HepG2 (cell line): ENCODE results near the gene SLC25A48. TPM values are rescaled to one million over a fixed set of nuclear protein-coding genes. Genes with fewer than 3 reads are reported as not detected.

Source experiments
- ATAC-seq: fragments of 200-7000 bp; cut with Tn5 transposase; 3 replicates; pipeline ENCODE4 v1.9.1; 2020; ENCODE audit warnings: mild to moderate bottlenecking, moderate library complexity
- BruUV-seq: library from RNA; stranded (reverse); fragments of 400-500 nt; replicated peaks from 2 replicates; lab custom pipeline; 2021; lab: Mats Ljungman, UMichigan
- CTCF ChIA-PET: fragments of 300-600 bp; formaldehyde crosslinking; extraction: SDS; loops from one replicate; lab custom pipeline; 2021; ENCODE audit warnings: low total read pairs, inconsistent platforms, low intra/inter-chr PET ratio; lab: Yijun Ruan, JAX
- POLR2A ChIA-PET: fragments of 350-600 bp; sonication (Branson Sonifier 250); formaldehyde crosslinking; loops from one replicate; lab custom pipeline; 2020; ENCODE audit warnings: antibody characterized with exemption, inconsistent platforms; lab: Yijun Ruan, JAX
- DNase-seq: peaks from one replicate; pipeline ENCODE4 v3.0.0-alpha.2; 2015; ENCODE audit warnings: low spot score
- FAIRE-seq: peaks from 3 replicates; lab custom pipeline; 2011; peaks lifted over from hg19 to GRCh38; lab: Jason Lieb, UNC
- H2AFZ ChIP-seq: one replicate; pipeline ENCODE4 v1.6.1; 2011; ENCODE audit warnings: low read length, inconsistent platforms
- H3K27ac ChIP-seq: fragments of 300-600 bp; 3 replicates; pipeline ENCODE4 v1.8.0; 2011; ENCODE audit warnings: mixed run types, mild to moderate bottlenecking, mixed read lengths, low read length, inconsistent platforms; ENCODE audit not compliant: insufficient read depth; ENCODE audit errors: extremely low read length
- H3K27me3 ChIP-seq, 2 experiments: fragments of 200-600 bp in 1 of 2; 2 replicates in 1 of 2; 3 replicates in 1 of 2; pipeline versions ENCODE4 v1.6.0 to v1.8.0; 2011; ENCODE audit warnings: low read length in 2 of 2, mild to moderate bottlenecking in 2 of 2, moderate library complexity in 2 of 2, inconsistent platforms in 1 of 2; ENCODE audit not compliant: insufficient read depth in 2 of 2, control insufficient read depth in 1 of 2
- H3K36me3 ChIP-seq, 2 experiments: fragments of 200-600 bp in 1 of 2; replicated peaks in 1 of 2; 2 replicates in 1 of 2; 3 replicates in 1 of 2; pipeline versions ENCODE4 v1.5.1 to v1.8.0; 2011; ENCODE audit warnings: low read length in 2 of 2, inconsistent platforms in 1 of 2; ENCODE audit not compliant: insufficient read depth in 2 of 2, control insufficient read depth in 1 of 2
- H3K4me1 ChIP-seq: 2 replicates; pipeline ENCODE4 v1.5.1; 2012; ENCODE audit warnings: low read length, inconsistent platforms; ENCODE audit not compliant: insufficient read depth
- H3K4me2 ChIP-seq: 2 replicates; pipeline ENCODE4 v1.6.0; 2011; ENCODE audit warnings: low read depth, low read length, inconsistent platforms
- H3K4me3 ChIP-seq, 3 experiments: fragments of 200-600 bp in 1 of 3; sonication (generic), shearing (Covaris generic) in 1 of 3; replicated peaks in 1 of 3; 2 replicates each; pipeline ENCODE4 v1.5.1; 2011 to 2016; ENCODE audit warnings: low read length in 3 of 3, inconsistent platforms in 2 of 3, low read depth in 2 of 3, mild to moderate bottlenecking in 2 of 3, control low read depth in 1 of 3, mixed read lengths in 1 of 3; ENCODE audit not compliant: insufficient read depth in 1 of 3
- H3K79me2 ChIP-seq: one replicate; pipeline ENCODE4 v1.6.1; 2011; ENCODE audit warnings: low read length, inconsistent platforms; ENCODE audit not compliant: insufficient read depth
- H3K9ac ChIP-seq: 2 replicates; pipeline ENCODE4 v1.6.0; 2011; ENCODE audit warnings: mild to moderate bottlenecking, low read depth, low read length, inconsistent platforms; ENCODE audit not compliant: insufficient read depth
- H3K9me3 ChIP-seq: 2 replicates; pipeline ENCODE4 v1.5.1; 2012; ENCODE audit warnings: mild to moderate bottlenecking, low read length
- H4K20me1 ChIP-seq: 2 replicates; pipeline ENCODE4 v1.6.0; 2011; ENCODE audit warnings: inconsistent platforms, mild to moderate bottlenecking, low read length, moderate library complexity; ENCODE audit not compliant: insufficient read depth
- MATR3 ChIP-seq: sonication (generic); formaldehyde crosslinking; IDR thresholded peaks from 2 replicates; pipeline ENCODE4 v1.4.0; 2020; ENCODE audit warnings: missing genetic modification reagents
- PRDM15 ChIP-seq: sonication (generic); formaldehyde crosslinking; IDR thresholded peaks from 2 replicates; pipeline ENCODE4 v1.4.0; 2020; ENCODE audit warnings: missing genetic modification reagents
- SIN3A ChIP-seq: IDR thresholded peaks from 2 replicates; pipeline ENCODE4 v1.6.1; 2011; ENCODE audit warnings: low read depth, mild to moderate bottlenecking, control low read depth, low read length, borderline replicate concordance
- U2AF2 ChIP-seq: fragments of 200-400 bp; formaldehyde crosslinking; IDR thresholded peaks from 2 replicates; pipeline ENCODE4 v1.6.1; 2017; ENCODE audit warnings: low read depth, mild to moderate bottlenecking, low read length
- ZNF142 ChIP-seq: sonication (generic); formaldehyde crosslinking; IDR thresholded peaks from 2 replicates; pipeline ENCODE4 v1.4.0; 2020; ENCODE audit warnings: missing genetic modification reagents
- ZNF629 ChIP-seq: sonication (generic); formaldehyde crosslinking; conservative IDR thresholded peaks from 2 replicates; pipeline ENCODE4 v1.5.0; 2020; ENCODE audit warnings: missing genetic modification reagents
- ZNF660 ChIP-seq: sonication (generic); formaldehyde crosslinking; IDR thresholded peaks from 2 replicates; pipeline ENCODE4 v1.5.1; 2020; ENCODE audit warnings: mild to moderate bottlenecking, low read depth, missing genetic modification reagents, borderline replicate concordance
- WGBS: methylation state at CpG from one replicate; pipeline ENCODE4 v1.1.6; 2017; ENCODE audit warnings: low lambda C conversion rate; 5-methylcytosine and 5-hydroxymethylcytosine counted together
- in situ Hi-C: cut with HindIII; loops from 2 replicates; pipeline ENCODE4 v1.10.0; 2017; ENCODE audit warnings: low pct_unique_long_range_greater_than_20kb; ENCODE audit not compliant: extremely low pct_ligation_motif_present
- intact Hi-C: fragments of 100-400 bp; cut with micrococcal nuclease; formaldehyde crosslinking; loops from one replicate; pipeline ENCODE4 v1.10.0; 2022; ENCODE audit not compliant: unreplicated experiment
- polyA plus RNA-seq, 8 experiments: library from polyadenylated mRNA; depleted of rRNA in 3 of 8; stranded (reverse) in 7 of 8; unstranded in 1 of 8; fragments of >200 nt; fragmentation: Illumina TruSeq in 4 of 8; extraction: Trizol in 4 of 8; gene quantifications; 2 replicates each; pipeline versions ENCODE4 v1.2.1 to v1.2.3, GENCODE V29; 2011 to 2016; ENCODE audit warnings: low read depth in 4 of 8, missing spikeins in 1 of 8, mixed read lengths in 1 of 8; ENCODE audit not compliant: insufficient read depth in 1 of 8
- total RNA-seq, 5 experiments: library from RNA; depleted of rRNA; stranded (reverse); fragments of >200 nt; fragmentation: Illumina TruSeq; extraction: Trizol; gene quantifications; 2 replicates each; pipeline ENCODE4 v1.2.3, GENCODE V29; 2016; ENCODE audit warnings: low read depth in 1 of 5

SLC25A48 gene
- total and polyA plus RNA-seq, 2 of the 13 experiments (the other 11 are each of a cell fraction or from before 2014, with no cell fraction given): 0.17 to 4.5 TPM

- TF ChIP-seq PRDM15 (CRISPR knock-in tag): no peak
- TF ChIP-seq, all 625 proteins: peak for 0
These were observed 7.3 kb upstream of the SLC25A48 start (continued) for GRCh38 chr5:135826994-135827671.

GRCh38 chr5:135827965-135828781 lies 6.3 kb upstream of the SLC25A48 start:
- BruUV-seq: no TSS peak
- H2AFZ ChIP-seq: no peak overlapping the region
- CTCF ChIA-PET: no interaction called here
- no peaks in the 10 kb centered on the region for H3K4me1 ChIP-seq
- no peak for FAIRE-seq
- H4K20me1 ChIP-seq: no peaks in the 10 kb centered on the region
- POLR2A ChIA-PET: no interaction called here
- no peak overlapping the region for H3K27ac ChIP-seq
- in situ Hi-C loops (no loop called here), intact Hi-C loops (no loop called here)
- no peak overlapping the region for H3K4me3 ChIP-seq
- whole genome bisulfite sequencing: 0% methylated on average over 3 of the region's 10 CpGs
- H3K79me2 ChIP-seq: no peaks in the 10 kb centered on the region
- no peak overlapping the region for H3K9ac ChIP-seq
- no peak for DNase-seq
- H3K36me3 ChIP-seq: no peaks in the 10 kb centered on the region
- peaks cover 1 to 72% of the 10 kb centered on the region in 2 experiments for H3K27me3 ChIP-seq
- ATAC-seq: no peak
- H3K4me2 ChIP-seq: no peak overlapping the region
- H3K9me3 ChIP-seq: no peaks in the 10 kb centered on the region
- TF ChIP-seq MATR3 (no peak), ZNF660 (CRISPR knock-in tag) (no peak), ZNF629 (no peak), U2AF2 (no peak), ZNF142 (CRISPR knock-in tag) (no peak), SIN3A (no peak)
